COLO829 (cell line): Measurements from ENCODE around the gene ADCYAP1R1.

Source experiments
- DNase-seq: peaks from one replicate; pipeline ENCODE4 v3.0.0; 2012; ENCODE audit warnings: low spot score

ADCYAP1R1 gene

DNA sequence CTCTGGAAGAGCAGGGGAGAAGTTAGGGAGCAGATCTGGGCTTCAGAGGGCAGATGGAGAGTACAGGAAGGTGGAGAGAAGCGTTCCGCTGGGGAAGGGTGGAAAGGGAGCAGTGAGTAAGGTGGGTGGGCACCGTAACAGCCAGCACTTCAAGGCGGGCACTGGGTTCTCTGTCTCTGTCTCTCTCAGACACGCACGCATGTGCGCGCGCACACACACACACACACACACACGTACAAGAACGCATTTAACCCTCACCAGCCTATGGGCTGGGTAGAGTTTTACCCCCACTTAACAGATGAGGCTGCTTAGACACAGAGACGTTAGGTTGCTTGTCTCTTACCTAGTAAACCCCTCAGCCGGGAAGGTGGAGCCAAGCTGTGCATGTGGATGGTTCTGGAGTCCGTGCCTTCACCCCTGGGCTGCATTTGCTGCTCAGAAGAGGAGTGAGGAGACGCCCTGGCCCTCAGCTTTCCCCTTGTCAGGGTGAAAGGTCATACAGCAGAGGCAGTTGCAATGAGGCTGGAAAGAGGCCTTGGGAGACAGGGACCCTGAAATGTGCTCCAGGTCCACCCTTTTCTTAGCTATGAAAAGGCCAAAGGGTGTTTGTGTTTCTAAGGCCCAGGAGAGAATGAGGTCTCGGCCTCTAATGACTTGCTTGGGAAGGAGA, 16.0 kb downstream of the ADCYAP1R1 start:
- no peak for DNase-seq

- DNase-seq: no peak
Observed at GRCh38 chr7:31069860-31070555, 17.9 kb downstream of the ADCYAP1R1 start.

GRCh38 chr7:31070991-31071644, 19.0 kb downstream of the ADCYAP1R1 start:
- no peak for DNase-seq

- DNase-seq: no peak
Observed at GRCh38 chr7:31071645-31072029, 19.5 kb downstream of the ADCYAP1R1 start.

- no peak for DNase-seq
Observed at GRCh38 chr7:31073326-31074119, 21.4 kb downstream of the ADCYAP1R1 start.

GRCh38 chr7:31074120-31074383, 21.9 kb downstream of the ADCYAP1R1 start:
- DNase-seq: no peak

- no peak for DNase-seq
Observed at GRCh38 chr7:31074403-31075085, 22.4 kb downstream of the ADCYAP1R1 start.

- no peak for DNase-seq
Observed at GRCh38 chr7:31075086-31075405, 22.9 kb downstream of the ADCYAP1R1 start.

GRCh38 chr7:31076051-31076450, 23.9 kb downstream of the ADCYAP1R1 start:
- no peak for DNase-seq

- no peak for DNase-seq
Observed at GRCh38 chr7:31076641-31077310, 24.7 kb downstream of the ADCYAP1R1 start.

- DNase-seq: no peak
Observed at GRCh38 chr7:31077484-31078362, 25.6 kb downstream of the ADCYAP1R1 start.

DNA sequence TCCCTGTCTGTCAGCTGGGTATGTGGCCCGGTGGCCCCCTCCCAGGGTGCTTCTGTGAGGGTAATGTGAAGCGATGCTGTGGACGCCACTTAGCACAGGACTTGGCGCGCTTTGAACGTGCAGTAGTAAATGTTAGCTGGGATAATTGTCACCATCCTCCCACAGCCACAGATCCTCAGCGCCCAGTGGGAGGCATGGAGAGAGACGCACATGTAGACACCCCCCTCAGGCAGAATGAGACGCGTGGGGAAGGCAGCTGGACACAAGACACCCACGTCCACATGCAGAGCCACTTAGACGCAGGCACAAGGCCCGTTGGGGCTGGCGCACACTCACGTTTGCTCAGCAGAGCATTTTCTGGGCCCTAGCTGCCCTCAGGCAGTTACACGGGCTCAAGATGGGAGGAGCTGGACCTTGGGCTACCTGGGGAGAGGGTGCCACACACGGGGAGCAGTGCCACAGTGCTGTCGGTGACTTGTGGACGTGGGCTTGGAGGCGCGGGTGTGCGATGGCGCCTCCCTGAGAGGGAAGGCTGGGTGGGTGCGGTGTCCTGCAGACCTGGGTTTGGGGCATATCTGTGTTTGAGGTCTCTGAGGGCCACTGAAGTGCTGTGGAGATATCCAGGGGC, 26.4 kb downstream of the ADCYAP1R1 start:
- no peak for DNase-seq

DNA sequence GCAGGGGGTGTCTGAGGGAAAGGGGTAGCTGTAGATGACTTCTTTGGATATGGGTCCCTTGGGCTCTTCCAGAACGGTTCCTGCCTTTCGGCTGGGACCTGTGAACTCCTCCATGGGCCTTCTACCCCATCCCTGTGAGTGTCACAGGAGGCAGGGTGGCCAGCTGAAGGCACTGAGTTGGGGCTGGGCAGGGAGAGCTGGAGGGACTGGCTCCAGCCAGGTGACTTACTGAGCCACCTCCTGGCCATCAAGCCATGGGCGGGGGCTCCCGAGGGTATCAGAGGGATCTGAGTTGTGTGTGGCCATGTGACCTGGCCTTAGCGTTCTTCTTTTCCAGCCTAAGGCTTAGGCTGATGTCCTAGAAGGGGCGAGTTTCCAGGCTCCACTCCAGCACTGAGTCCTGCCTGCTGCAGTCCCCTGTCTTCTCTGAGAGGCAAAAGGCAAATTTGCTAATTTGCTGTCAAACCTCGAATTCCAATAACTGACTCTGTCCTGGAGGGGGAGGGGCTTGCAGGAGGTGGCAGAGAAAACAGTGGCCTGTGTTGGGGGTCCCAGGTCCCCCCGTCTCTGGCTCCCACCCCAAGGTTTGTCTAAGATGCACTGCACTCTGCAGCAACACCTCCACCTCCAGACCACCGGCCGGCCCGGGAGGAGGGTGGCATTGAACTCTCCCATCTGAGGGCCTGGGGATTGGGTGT, 27.2 kb downstream of the ADCYAP1R1 start:
- DNase-seq: no peak

DNA sequence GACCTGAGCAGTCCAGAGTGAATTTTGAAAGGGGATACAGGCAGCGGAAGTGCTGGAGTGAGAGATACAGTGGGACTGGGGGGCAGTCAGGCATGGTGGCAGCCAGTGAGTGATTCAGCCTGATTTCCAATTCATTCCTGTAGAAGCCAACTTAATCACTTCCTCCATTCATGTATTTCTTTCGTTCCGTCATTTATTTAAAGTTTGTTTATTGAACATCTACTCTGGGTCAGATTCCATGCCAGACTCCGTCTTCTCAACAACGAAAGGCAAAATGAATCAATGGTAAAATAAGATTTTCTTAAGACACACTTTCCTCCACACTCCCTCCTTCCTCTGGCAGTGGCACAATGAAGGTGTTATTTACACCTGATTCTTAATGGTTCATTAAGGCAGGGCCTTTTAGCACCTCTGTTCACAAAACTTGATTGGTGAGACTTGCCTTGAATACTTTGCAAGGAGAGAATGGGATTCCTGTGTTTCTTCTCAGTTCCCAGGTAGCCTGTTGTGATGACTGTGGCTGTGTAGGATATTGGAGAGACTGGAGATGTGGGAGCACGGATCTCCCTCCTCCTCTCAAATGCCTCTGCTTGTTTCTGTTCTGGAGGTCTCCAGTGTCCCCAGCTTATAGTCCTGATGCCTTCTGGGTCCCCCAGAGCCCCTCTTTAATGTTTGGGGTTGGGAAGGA, 27.9 kb downstream of the ADCYAP1R1 start:
- no peak for DNase-seq

- no peak for DNase-seq
Observed at GRCh38 chr7:31080763-31081162, 28.7 kb downstream of the ADCYAP1R1 start.

- no peak for DNase-seq
Observed at GRCh38 chr7:31082017-31082416, 29.9 kb downstream of the ADCYAP1R1 start.

DNA sequence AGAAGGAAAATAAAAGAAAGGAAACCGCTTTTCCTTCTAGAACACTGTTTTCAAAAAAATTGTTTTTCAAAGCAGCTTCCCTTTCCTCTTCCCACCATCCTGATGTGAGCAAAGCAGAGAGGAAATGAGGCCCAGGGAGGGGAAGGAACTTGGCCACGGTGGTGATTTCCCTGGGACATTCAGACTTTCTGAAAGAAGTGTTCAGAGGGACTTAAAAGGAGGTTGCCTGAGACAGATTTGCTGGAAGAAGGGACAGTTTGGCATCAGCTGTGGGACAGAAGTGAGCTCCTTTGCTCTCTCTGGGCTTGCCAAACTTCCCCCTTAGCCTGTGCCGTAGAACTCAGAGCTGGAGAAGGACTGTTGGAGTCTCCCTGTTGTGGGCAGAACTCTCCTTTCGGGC, 30.3 kb downstream of the ADCYAP1R1 start:
- no peak for DNase-seq

DNA sequence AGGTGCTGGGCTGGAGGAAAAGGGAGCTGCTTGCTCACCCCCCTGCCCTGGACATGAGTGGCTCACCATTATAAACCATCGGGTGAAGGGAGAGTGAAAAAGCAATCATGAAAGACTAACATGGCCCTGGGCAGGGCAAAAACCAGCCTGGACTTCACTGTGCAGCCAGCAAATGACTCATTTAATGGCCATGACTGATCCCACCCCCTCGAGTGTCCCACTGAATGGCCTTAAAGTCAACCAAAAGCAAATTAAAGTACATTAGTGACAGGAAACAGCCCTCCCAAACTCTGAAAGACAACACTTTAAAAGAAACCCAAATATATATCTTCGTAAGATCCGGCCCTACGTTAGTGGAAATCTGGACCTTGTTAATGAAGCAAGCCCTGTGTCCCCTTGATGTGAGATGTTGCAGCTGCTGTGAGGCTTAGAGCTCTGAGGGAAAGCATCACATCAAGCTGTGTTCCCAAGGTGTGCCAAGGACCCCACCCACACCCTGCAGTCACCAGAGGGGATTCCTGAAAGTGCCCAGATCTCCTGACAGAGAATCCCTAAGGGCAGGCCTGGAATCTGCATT, 31.2 kb downstream of the ADCYAP1R1 start:
- DNase-seq: peak; percentile 34

DNA sequence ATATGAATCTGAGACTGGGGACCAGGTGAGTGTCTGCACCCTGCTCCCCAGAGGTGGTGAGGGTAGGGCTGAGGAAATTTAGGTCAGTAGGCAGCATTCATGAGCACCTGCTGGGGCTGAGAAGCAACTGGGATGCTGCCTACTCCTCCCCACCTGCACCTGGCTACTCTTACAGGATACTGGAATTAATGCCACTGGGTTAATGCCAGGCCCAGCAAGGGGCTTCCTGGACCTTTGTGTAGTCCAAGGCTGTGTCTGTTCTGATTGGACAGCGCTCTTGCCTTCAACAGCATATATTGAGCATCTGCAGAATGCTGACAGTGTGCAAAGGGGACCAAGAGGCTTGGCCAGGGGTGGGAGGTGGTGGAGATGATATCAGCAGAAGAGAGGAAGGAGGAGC, 32.1 kb downstream of the ADCYAP1R1 start:
- DNase-seq: no peak
